ENCODE measurements around the gene ARFGEF3.
"Not testable (repeated sequence)": the region's sequence is repeated elsewhere in the genome, so short reads cannot be mapped to it uniquely, and the experiment has no call there.

Gene ARFGEF3

GRCh38 chr6:138288428-138289085 lies 126.8 kb downstream of the ARFGEF3 start:
- WGBS (ENCODE audit: insufficient coverage, insufficient read length) = no CpG with 5 or more reads among the region's 6 CpGs
- not testable (repeated sequence) for H3K4me3 ChIP-seq (ENCODE audit: low read length); H3K36me3 ChIP-seq (ENCODE audit: control insufficient read depth, insufficient read depth, low read length); H3K27ac ChIP-seq (ENCODE audit: low read length); DNase-seq (ENCODE audit: low read depth, low spot score); H3K4me1 ChIP-seq (ENCODE audit: control insufficient read depth, insufficient read depth, low read length); H3K27me3 ChIP-seq (ENCODE audit: control insufficient read depth, insufficient read depth, low read length); H3K9me3 ChIP-seq (ENCODE audit: control insufficient read depth, insufficient read depth, low read length)

- Histone ChIP-seq H3K36me3 (ENCODE audit: control insufficient read depth, insufficient read depth, low read length) (0 out of 2 replicates have a peak, but pooled peaks cover 8% of the 10 kb centered on the region), H3K9me3 (ENCODE audit: control insufficient read depth, insufficient read depth, low read length) (no peaks in the 10 kb centered on the region), H3K27ac (ENCODE audit: low read length) (no peak overlapping the region), H3K4me3 (ENCODE audit: low read length) (no peak overlapping the region), H3K4me1 (ENCODE audit: control insufficient read depth, insufficient read depth, low read length) (peaks cover 1% of the 10 kb centered on the region; the same call in 1 of the 2 replicates), H3K27me3 (ENCODE audit: control insufficient read depth, insufficient read depth, low read length) (no peaks in the 10 kb centered on the region)
- WGBS (ENCODE audit: insufficient coverage, insufficient read length) = no CpG with 5 or more reads among the region's 6 CpGs
- no peak for DNase-seq (ENCODE audit: low read depth, low spot score)
Measured at GRCh38 chr6:138289739-138290138, 128.0 kb downstream of the ARFGEF3 start.

- no peaks in the 10 kb centered on the region for H3K9me3 ChIP-seq (ENCODE audit: control insufficient read depth, insufficient read depth, low read length)
- 0 out of 2 replicates have a peak, but pooled peaks cover 8% of the 10 kb centered on the region for H3K36me3 ChIP-seq (ENCODE audit: control insufficient read depth, insufficient read depth, low read length)
- 100% methylated on average over 1 of the region's 5 CpGs for WGBS (ENCODE audit: insufficient coverage, insufficient read length)
- H3K4me1 ChIP-seq (ENCODE audit: control insufficient read depth, insufficient read depth, low read length) = peaks cover 1% of the 10 kb centered on the region; the same call in 1 of the 2 replicates
- DNase-seq (ENCODE audit: low read depth, low spot score) = no peak
- H3K4me3 ChIP-seq (ENCODE audit: low read length) = no peak overlapping the region
- H3K27ac ChIP-seq (ENCODE audit: low read length) = no peak overlapping the region
- H3K27me3 ChIP-seq (ENCODE audit: control insufficient read depth, insufficient read depth, low read length) = no peaks in the 10 kb centered on the region
Measured at GRCh38 chr6:138290423-138290962, 128.8 kb downstream of the ARFGEF3 start.

GRCh38 chr6:138291036-138291848 lies 129.5 kb downstream of the ARFGEF3 start:
- no CpG with 5 or more reads among the region's 21 CpGs for WGBS (ENCODE audit: insufficient coverage, insufficient read length)
- Histone ChIP-seq H3K27ac (ENCODE audit: low read length) (no peak overlapping the region), H3K9me3 (ENCODE audit: control insufficient read depth, insufficient read depth, low read length) (no peaks in the 10 kb centered on the region), H3K4me3 (ENCODE audit: low read length) (no peak overlapping the region), H3K27me3 (ENCODE audit: control insufficient read depth, insufficient read depth, low read length) (no peaks in the 10 kb centered on the region), H3K36me3 (ENCODE audit: control insufficient read depth, insufficient read depth, low read length) (0 out of 2 replicates have a peak, but pooled peaks cover 8% of the 10 kb centered on the region), H3K4me1 (ENCODE audit: control insufficient read depth, insufficient read depth, low read length) (peaks cover 1% of the 10 kb centered on the region; the same call in 1 of the 2 replicates)
- no peak for DNase-seq (ENCODE audit: low read depth, low spot score)

- H3K4me1 ChIP-seq (ENCODE audit: control insufficient read depth, insufficient read depth, low read length) = peaks cover 1% of the 10 kb centered on the region; the same call in 1 of the 2 replicates
- no peak overlapping the region for H3K27ac ChIP-seq (ENCODE audit: low read length)
- no CpG with 5 or more reads among the region's 28 CpGs for WGBS (ENCODE audit: insufficient coverage, insufficient read length)
- DNase-seq (ENCODE audit: low read depth, low spot score) = no peak
- no peaks in the 10 kb centered on the region for H3K9me3 ChIP-seq (ENCODE audit: control insufficient read depth, insufficient read depth, low read length)
- no peaks in the 10 kb centered on the region for H3K27me3 ChIP-seq (ENCODE audit: control insufficient read depth, insufficient read depth, low read length)
- no peak overlapping the region for H3K4me3 ChIP-seq (ENCODE audit: low read length)
- 0 out of 2 replicates have a peak, but pooled peaks cover 6% of the 10 kb centered on the region for H3K36me3 ChIP-seq (ENCODE audit: control insufficient read depth, insufficient read depth, low read length)
Measured at GRCh38 chr6:138291849-138292181, 130.1 kb downstream of the ARFGEF3 start.

GRCh38 chr6:138292482-138292881 lies 130.7 kb downstream of the ARFGEF3 start:
- H3K36me3 ChIP-seq (ENCODE audit: control insufficient read depth, insufficient read depth, low read length) = no peaks in the 10 kb centered on the region
- no peak overlapping the region for H3K4me3 ChIP-seq (ENCODE audit: low read length)
- no peak for DNase-seq (ENCODE audit: low read depth, low spot score)
- H3K4me1 ChIP-seq (ENCODE audit: control insufficient read depth, insufficient read depth, low read length) = peaks cover 1% of the 10 kb centered on the region; the same call in 1 of the 2 replicates
- no peaks in the 10 kb centered on the region for H3K9me3 ChIP-seq (ENCODE audit: control insufficient read depth, insufficient read depth, low read length)
- no peak overlapping the region for H3K27ac ChIP-seq (ENCODE audit: low read length)
- no peaks in the 10 kb centered on the region for H3K27me3 ChIP-seq (ENCODE audit: control insufficient read depth, insufficient read depth, low read length)
- no CpG with 5 or more reads among the region's 6 CpGs for WGBS (ENCODE audit: insufficient coverage, insufficient read length)

GRCh38 chr6:138293428-138294395 lies 132.0 kb downstream of the ARFGEF3 start:
- WGBS (ENCODE audit: insufficient coverage, insufficient read length) = no CpG with 5 or more reads among the region's 7 CpGs
- Histone ChIP-seq H3K36me3 (ENCODE audit: control insufficient read depth, insufficient read depth, low read length) (peaks cover 3% of the 10 kb centered on the region; the same call in 1 of the 2 replicates), H3K9me3 (ENCODE audit: control insufficient read depth, insufficient read depth, low read length) (no peaks in the 10 kb centered on the region), H3K27ac (ENCODE audit: low read length) (no peak overlapping the region), H3K4me3 (ENCODE audit: low read length) (no peak overlapping the region), H3K4me1 (ENCODE audit: control insufficient read depth, insufficient read depth, low read length) (peaks cover 1% of the 10 kb centered on the region; the same call in 1 of the 2 replicates), H3K27me3 (ENCODE audit: control insufficient read depth, insufficient read depth, low read length) (no peaks in the 10 kb centered on the region)
- DNase-seq (ENCODE audit: low read depth, low spot score) = no peak

- Histone ChIP-seq H3K9me3 (ENCODE audit: control insufficient read depth, insufficient read depth, low read length) (no peaks in the 10 kb centered on the region), H3K27ac (ENCODE audit: low read length) (no peak overlapping the region), H3K4me3 (ENCODE audit: low read length) (no peak overlapping the region), H3K27me3 (ENCODE audit: control insufficient read depth, insufficient read depth, low read length) (no peaks in the 10 kb centered on the region), H3K4me1 (ENCODE audit: control insufficient read depth, insufficient read depth, low read length) (peaks cover 1% of the 10 kb centered on the region; the same call in 1 of the 2 replicates), H3K36me3 (ENCODE audit: control insufficient read depth, insufficient read depth, low read length) (peaks cover 3% of the 10 kb centered on the region; the same call in 1 of the 2 replicates)
- no peak for DNase-seq (ENCODE audit: low read depth, low spot score)
- no CpG with 5 or more reads among the region's 9 CpGs for WGBS (ENCODE audit: insufficient coverage, insufficient read length)
Measured at GRCh38 chr6:138296381-138296780, 134.6 kb downstream of the ARFGEF3 start.

- H3K27ac ChIP-seq (ENCODE audit: low read length) = no peak overlapping the region
- no CpG with 5 or more reads among the region's 7 CpGs for WGBS (ENCODE audit: insufficient coverage, insufficient read length)
- no peaks in the 10 kb centered on the region for H3K9me3 ChIP-seq (ENCODE audit: control insufficient read depth, insufficient read depth, low read length)
- peaks cover 3% of the 10 kb centered on the region; the same call in 1 of the 2 replicates for H3K36me3 ChIP-seq (ENCODE audit: control insufficient read depth, insufficient read depth, low read length)
- H3K4me3 ChIP-seq (ENCODE audit: low read length) = no peak overlapping the region
- H3K27me3 ChIP-seq (ENCODE audit: control insufficient read depth, insufficient read depth, low read length) = no peaks in the 10 kb centered on the region
- H3K4me1 ChIP-seq (ENCODE audit: control insufficient read depth, insufficient read depth, low read length) = peaks cover 1% of the 10 kb centered on the region; the same call in 1 of the 2 replicates
- no peak for DNase-seq (ENCODE audit: low read depth, low spot score)
Measured at GRCh38 chr6:138296786-138297185, 135.0 kb downstream of the ARFGEF3 start.

Data from iPS DF 6.9 (cell line).